Fibroblast of mammary gland (primary cell): ENCODE measurements around the gene HAT1.

Experiments used
- DNase-seq: peaks from one replicate; pipeline ENCODE4 v3.0.0-alpha.2; 2010; ENCODE audit warnings: low read depth
- H3K4me3 ChIP-seq: 2 replicates; pipeline ENCODE4 v1.5.1; 2011; ENCODE audit warnings: low read depth, mild to moderate bottlenecking, low read length, moderate library complexity; ENCODE audit not compliant: control insufficient read depth
- CTCF ChIP-seq: conservative IDR thresholded peaks from 2 replicates; pipeline ENCODE4 v1.5.1; 2011; ENCODE audit warnings: low read depth, low read length, inconsistent platforms; ENCODE audit not compliant: control insufficient read depth, insufficient read depth

Gene HAT1

GRCh38 chr2:171964308-171964707 lies 42.0 kb downstream of the HAT1 start:
- H3K4me3 ChIP-seq: no peak overlapping the region
- TF ChIP-seq CTCF: no peak
- DNase-seq: no peak

- no peak overlapping the region for H3K4me3 ChIP-seq
- TF ChIP-seq CTCF: no peak
Measured at GRCh38 chr2:171965238-171965637, 43.0 kb downstream of the HAT1 start.

GRCh38 chr2:171965661-171966060 lies 43.4 kb downstream of the HAT1 start:
- H3K4me3 ChIP-seq: no peak overlapping the region
- no peak for TF ChIP-seq CTCF
- no peak for DNase-seq

More at GRCh38 chr2:171965238-171965637, 43.0 kb downstream of the HAT1 start:
- DNase-seq: no peak

GRCh38 chr2:171966235-171966634 lies 44.0 kb downstream of the HAT1 start:
- no peak overlapping the region for H3K4me3 ChIP-seq
- DNase-seq: no peak
- no peak for TF ChIP-seq CTCF

GRCh38 chr2:171966688-171967087 lies 44.4 kb downstream of the HAT1 start:
- no peak for TF ChIP-seq CTCF
- no peak for DNase-seq
- H3K4me3 ChIP-seq: no peak overlapping the region

- no peak for DNase-seq
- no peak overlapping the region for H3K4me3 ChIP-seq
- no peak for TF ChIP-seq CTCF
Measured at GRCh38 chr2:171968509-171968908, 46.2 kb downstream of the HAT1 start.

- DNase-seq: no peak
- H3K4me3 ChIP-seq: no peak overlapping the region
- no peak for TF ChIP-seq CTCF
Measured at GRCh38 chr2:171972329-171972982, 50.2 kb downstream of the HAT1 start.
